H9 (cell line): ENCODE data around the gene ANKRD62. TPM values are rescaled to one million over a fixed set of nuclear protein-coding genes. Genes with fewer than 3 reads are reported as not detected.

ENCODE experiments used
- DNase-seq: peaks from one replicate; pipeline ENCODE4 v3.0.0-alpha.2; 2017
- H2AFZ ChIP-seq: one replicate; pipeline ENCODE4 v1.6.1; 2013; ENCODE audit warnings: mild to moderate bottlenecking, low read length, control low read depth, moderate library complexity
- H2AK5ac ChIP-seq: 2 replicates; pipeline ENCODE4 v1.6.1; 2013; ENCODE audit warnings: low read length, control low read depth, mixed read lengths; ENCODE audit not compliant: insufficient read length
- H2BK120ac ChIP-seq: one replicate; pipeline ENCODE4 v1.6.1; 2013; ENCODE audit warnings: low read depth, mild to moderate bottlenecking, low read length, control low read depth, inconsistent platforms; ENCODE audit not compliant: poor library complexity, severe bottlenecking
- H2BK12ac ChIP-seq: 2 replicates; pipeline ENCODE4 v1.6.1; 2013; ENCODE audit warnings: low read length, control low read depth, mixed read lengths, low read depth; ENCODE audit not compliant: insufficient read length
- H2BK15ac ChIP-seq: 2 replicates; pipeline ENCODE4 v1.6.1; 2013; ENCODE audit warnings: low read depth, low read length, control low read depth
- H2BK20ac ChIP-seq: one replicate; pipeline ENCODE4 v1.6.1; 2013; ENCODE audit warnings: low read depth, mild to moderate bottlenecking, low read length, control low read depth, inconsistent platforms; ENCODE audit not compliant: poor library complexity, severe bottlenecking
- H2BK5ac ChIP-seq: 2 replicates; pipeline ENCODE4 v1.6.1; 2013; ENCODE audit warnings: low read length, control low read depth, mixed read lengths; ENCODE audit not compliant: insufficient read length
- H3K14ac ChIP-seq: 2 replicates; pipeline ENCODE4 v1.6.1; 2013; ENCODE audit warnings: low read length, control low read depth; ENCODE audit not compliant: insufficient read depth
- H3K18ac ChIP-seq: 2 replicates; pipeline ENCODE4 v1.6.1; 2013; ENCODE audit warnings: low read depth, mild to moderate bottlenecking, mixed read lengths, low read length, control low read depth; ENCODE audit not compliant: insufficient read length
- H3K23ac ChIP-seq: 2 replicates; pipeline ENCODE4 v1.6.1; 2013; ENCODE audit warnings: low read length, control low read depth, mixed read lengths, low read depth; ENCODE audit not compliant: insufficient read length
- H3K23me2 ChIP-seq: 2 replicates; pipeline ENCODE4 v1.6.1; 2013; ENCODE audit warnings: low read depth, mild to moderate bottlenecking, mixed read lengths, low read length, control low read depth; ENCODE audit not compliant: insufficient read length, poor library complexity, severe bottlenecking
- H3K27ac ChIP-seq: 2 replicates; pipeline ENCODE4 v1.5.1; 2013; ENCODE audit warnings: low read length, control low read depth, mixed read lengths, low read depth; ENCODE audit not compliant: insufficient read length
- H3K27me3 ChIP-seq: 2 replicates; pipeline ENCODE4 v1.6.1; 2013; ENCODE audit warnings: low read length, control low read depth, inconsistent platforms; ENCODE audit not compliant: insufficient read depth
- H3K4ac ChIP-seq: 2 replicates; pipeline ENCODE4 v1.6.1; 2013; ENCODE audit warnings: low read depth, mild to moderate bottlenecking, control low read depth, inconsistent platforms, low read length, moderate library complexity
- H3K4me1 ChIP-seq: 2 replicates; pipeline ENCODE4 v1.6.1; 2013; ENCODE audit warnings: low read length, control low read depth, inconsistent platforms; ENCODE audit not compliant: insufficient read depth
- H3K4me2 ChIP-seq: 2 replicates; pipeline ENCODE4 v1.6.1; 2013; ENCODE audit warnings: low read length, control low read depth, mixed read lengths; ENCODE audit not compliant: insufficient read length, insufficient read depth
- H3K56ac ChIP-seq: 2 replicates; pipeline ENCODE4 v1.6.1; 2013; ENCODE audit warnings: low read depth, mild to moderate bottlenecking, mixed read lengths, low read length, control low read depth; ENCODE audit not compliant: insufficient read length
- H3K79me1 ChIP-seq: 2 replicates; pipeline ENCODE4 v1.6.1; 2013; ENCODE audit warnings: low read depth, mild to moderate bottlenecking, moderate library complexity, low read length, control low read depth, inconsistent platforms; ENCODE audit not compliant: insufficient read depth, poor library complexity, severe bottlenecking
- H3K79me2 ChIP-seq: 2 replicates; pipeline ENCODE4 v1.6.1; 2013; ENCODE audit warnings: low read length, control low read depth, inconsistent platforms; ENCODE audit not compliant: insufficient read depth
- H3K9ac ChIP-seq: 2 replicates; pipeline ENCODE4 v1.6.1; 2013; ENCODE audit warnings: low read length, control low read depth, mixed read lengths; ENCODE audit not compliant: insufficient read length; ENCODE audit errors: extremely low read depth
- H3K9me3 ChIP-seq: one replicate; pipeline ENCODE4 v1.6.1; 2013; ENCODE audit warnings: low read depth, low read length, inconsistent platforms; ENCODE audit not compliant: control insufficient read depth
- H3T11ph ChIP-seq: one replicate; pipeline ENCODE4 v1.6.1; 2013; ENCODE audit warnings: mild to moderate bottlenecking, low read length, control low read depth, inconsistent platforms
- H4K20me1 ChIP-seq: one replicate; pipeline ENCODE4 v1.6.1; 2013; ENCODE audit not compliant: control insufficient read depth, insufficient read length, insufficient read depth
- H4K5ac ChIP-seq: 2 replicates; pipeline ENCODE4 v1.6.1; 2013; ENCODE audit warnings: low read depth, mild to moderate bottlenecking, mixed read lengths, low read length, control low read depth; ENCODE audit not compliant: insufficient read length
- H4K8ac ChIP-seq: replicated peaks from 2 replicates; pipeline ENCODE4 v1.6.1; 2013; ENCODE audit warnings: low read length, control low read depth, mixed read lengths, low read depth; ENCODE audit not compliant: insufficient read length
- H4K91ac ChIP-seq: 2 replicates; pipeline ENCODE4 v1.6.1; 2013; ENCODE audit warnings: low read depth, mild to moderate bottlenecking, moderate library complexity, mixed read lengths, low read length, control low read depth; ENCODE audit not compliant: insufficient read length
- H3K27ac Mint-ChIP-seq, 3 experiments: 2 replicates in 2 of 3; 3 replicates in 1 of 3; pipeline ENCODE4 v1.8.0; 2020 to 2021; ENCODE audit warnings: mixed read lengths in 3 of 3, mild to moderate bottlenecking in 1 of 3, moderate library complexity in 1 of 3
- H3K27me3 Mint-ChIP-seq: 2 replicates; pipeline ENCODE4 v1.8.0; 2021; ENCODE audit warnings: low read depth, mild to moderate bottlenecking, moderate library complexity, mixed read lengths
- H3K36me3 Mint-ChIP-seq, 3 experiments: 2 replicates in 2 of 3; 3 replicates in 1 of 3; pipeline ENCODE4 v1.8.0; 2020 to 2021; ENCODE audit warnings: low read depth in 3 of 3, mixed read lengths in 3 of 3; ENCODE audit not compliant: insufficient read depth in 1 of 3
- H3K4me1 Mint-ChIP-seq, 2 experiments: 2 replicates each; pipeline ENCODE4 v1.8.0; 2020; ENCODE audit warnings: mixed read lengths in 2 of 2
- H3K4me3 Mint-ChIP-seq, 2 experiments: 2 replicates in 1 of 2; 3 replicates in 1 of 2; pipeline ENCODE4 v1.8.0; 2020 to 2021; ENCODE audit warnings: mild to moderate bottlenecking in 2 of 2, mixed read lengths in 2 of 2, moderate library complexity in 1 of 2
- H3K9me3 Mint-ChIP-seq, 2 experiments: 2 replicates in 1 of 2; 3 replicates in 1 of 2; pipeline ENCODE4 v1.8.0; 2020; ENCODE audit warnings: mild to moderate bottlenecking in 2 of 2, mixed read lengths in 2 of 2, moderate library complexity in 1 of 2
- CTCF ChIP-seq: fragments of 200-600 bp; sonication (generic); conservative IDR thresholded peaks from 3 replicates; pipeline ENCODE4 v1.8.0; 2021; ENCODE audit warnings: antibody characterized with exemption, mild to moderate bottlenecking
- WGBS: extraction: QIAGEN DNeasy Blood & Tissue Kit; methylation state at CpG from one replicate; pipeline ENCODE4 v1.1.7; 2013; ENCODE audit warnings: missing lambda C conversion rate, low lambda C conversion rate, mixed read lengths; ENCODE audit not compliant: insufficient read length; ENCODE audit errors: extremely low coverage; 5-methylcytosine and 5-hydroxymethylcytosine counted together
- total RNA-seq: library from RNA; stranded (reverse); gene quantifications from 2 replicates; pipeline ENCODE4 v1.2.1, GENCODE V29; 2021

Gene ANKRD62
- total RNA-seq, 1 experiment from 2014 or later = not detected

- Histone ChIP-seq H3K4ac (no peak overlapping the region), H4K8ac (no peak overlapping the region), H4K91ac (no peak overlapping the region), H3K79me1 (no peaks in the 10 kb centered on the region), H3K4me2 (no peak overlapping the region), H3K4me1 (no peaks in the 10 kb centered on the region; the same call in 1 of the 2 replicates), H2AK5ac (no peak overlapping the region), H3K18ac (no peak overlapping the region), H2BK5ac (no peak overlapping the region), H2BK20ac (no peak overlapping the region), H4K5ac (no peak overlapping the region), H3K27ac (no peak overlapping the region), H3K56ac (no peak overlapping the region), H3K14ac (no peak overlapping the region), H3K23me2 (no peaks in the 10 kb centered on the region), H2BK120ac (no peak overlapping the region), H3K79me2 (no peaks in the 10 kb centered on the region), H2AFZ (no peak overlapping the region), H3K27me3 (no peaks in the 10 kb centered on the region), H3K23ac (no peak overlapping the region), H3T11ph (no peak overlapping the region), H2BK12ac (no peak overlapping the region), H4K20me1 (no peaks in the 10 kb centered on the region), H3K9me3 (no peaks in the 10 kb centered on the region), H3K9ac (no peak overlapping the region), H2BK15ac (no peak overlapping the region)
- WGBS = no CpG with 5 or more reads among the region's 1 CpG
- no peak overlapping the region for H3K27ac Mint-ChIP-seq
- no peak for DNase-seq
- no peak overlapping the region for H3K4me3 Mint-ChIP-seq
- H3K36me3 Mint-ChIP-seq = no peaks in the 10 kb centered on the region
- H3K27me3 Mint-ChIP-seq = no peaks in the 10 kb centered on the region; the same call in none of the 2 replicates
- H3K4me1 Mint-ChIP-seq = peaks cover 6% of the 10 kb centered on the region in 2 experiments; a peak in 3 of 4 replicates
- H3K9me3 Mint-ChIP-seq = no peaks in the 10 kb centered on the region; a peak in 1 of 5 replicates
- TF ChIP-seq CTCF = no peak
Observed at GRCh38 chr18:12159446-12159845, 65.8 kb downstream of the ANKRD62 start.
